Activated CD4-positive, alpha-beta T cell treated with anti-CD3 and anti-CD28 coated beads, Interleukin-2, amount 50 U/mL, for 48 hours (primary cell): ENCODE data around the gene PLCB3.

ENCODE experiments used
- DNase-seq, 2 experiments: peaks; one replicate each; pipeline ENCODE4 v3.0.0-alpha.2; 2020

PLCB3 gene

DNA sequence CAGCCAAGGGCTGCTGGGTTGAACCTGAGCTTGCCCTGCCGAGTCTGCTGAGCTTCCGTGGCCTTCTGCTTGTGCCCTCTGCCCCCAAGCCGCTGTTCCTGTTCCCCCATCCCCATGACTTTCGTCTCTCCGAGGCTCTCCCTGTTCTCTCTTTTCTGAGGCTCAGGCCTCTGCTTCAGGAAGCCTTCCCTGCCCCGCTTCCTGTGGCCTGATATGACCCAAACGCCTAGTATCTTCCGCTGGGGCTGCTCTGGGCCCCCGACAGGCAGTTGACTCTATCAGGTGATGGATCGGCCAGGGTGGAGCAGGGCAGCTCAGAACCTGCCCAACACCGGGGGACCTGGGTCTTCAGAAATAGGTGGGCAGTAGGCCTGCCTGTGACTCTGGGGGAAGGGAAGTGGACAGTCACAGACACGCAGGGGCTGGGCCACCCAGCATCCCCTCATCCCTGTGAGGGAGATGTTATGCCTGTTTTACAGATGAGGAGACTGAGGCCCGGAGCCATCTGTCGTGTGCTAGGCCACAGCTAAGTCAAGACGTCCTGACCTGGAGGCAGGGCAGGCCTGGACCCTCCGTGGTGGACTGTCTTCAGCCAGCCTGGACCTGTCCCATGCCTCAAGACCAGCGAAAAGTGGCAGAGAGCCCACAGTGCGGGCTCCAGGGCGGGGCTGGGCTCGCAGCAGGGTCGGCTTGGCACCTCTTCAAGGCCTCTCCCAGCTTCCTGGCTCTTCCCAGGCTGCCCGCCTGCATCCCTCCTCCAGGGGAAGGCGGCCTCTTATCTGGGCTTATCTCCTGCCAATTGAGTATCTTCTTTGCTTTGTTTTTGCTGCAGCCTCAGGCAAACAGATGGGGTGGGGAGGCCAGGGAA is 16.9 kb downstream of the PLCB3 start:
- DNase-seq, result peak in 1 of 2 experiments; percentile 11

DNA sequence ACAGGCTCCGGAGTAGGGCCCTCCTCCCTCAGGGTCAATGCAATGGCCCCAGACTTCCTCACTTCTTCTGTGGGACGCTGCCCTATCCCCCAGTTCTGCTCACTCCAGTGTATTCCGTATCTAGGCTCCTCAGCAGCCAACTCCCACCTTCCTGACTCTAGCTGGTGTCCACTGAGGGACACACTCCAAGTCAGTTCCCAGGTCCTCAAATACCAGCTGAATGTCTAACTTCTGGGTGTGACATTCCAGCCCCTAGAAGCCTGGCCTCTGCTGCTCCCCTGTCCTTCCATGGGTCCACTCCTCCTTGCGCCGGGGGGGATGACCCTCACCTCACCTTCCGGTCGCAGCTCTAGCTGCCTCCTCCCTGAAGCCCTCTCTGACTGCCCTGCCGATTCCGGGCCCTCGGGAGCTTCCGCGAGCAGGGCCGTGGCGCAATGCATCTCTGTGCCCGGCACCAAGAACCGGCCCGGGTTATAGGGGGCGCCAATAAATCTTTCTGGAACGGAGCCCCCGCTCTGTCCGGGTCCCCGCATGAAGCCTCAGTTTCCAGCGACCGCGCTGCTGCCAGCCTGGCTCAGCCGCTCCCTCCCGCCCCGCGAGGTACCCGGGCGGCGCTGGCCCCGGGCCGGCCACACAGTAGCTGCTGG is 17.7 kb downstream of the PLCB3 start:
- peak; percentile 56 to 60 for DNase-seq

DNA sequence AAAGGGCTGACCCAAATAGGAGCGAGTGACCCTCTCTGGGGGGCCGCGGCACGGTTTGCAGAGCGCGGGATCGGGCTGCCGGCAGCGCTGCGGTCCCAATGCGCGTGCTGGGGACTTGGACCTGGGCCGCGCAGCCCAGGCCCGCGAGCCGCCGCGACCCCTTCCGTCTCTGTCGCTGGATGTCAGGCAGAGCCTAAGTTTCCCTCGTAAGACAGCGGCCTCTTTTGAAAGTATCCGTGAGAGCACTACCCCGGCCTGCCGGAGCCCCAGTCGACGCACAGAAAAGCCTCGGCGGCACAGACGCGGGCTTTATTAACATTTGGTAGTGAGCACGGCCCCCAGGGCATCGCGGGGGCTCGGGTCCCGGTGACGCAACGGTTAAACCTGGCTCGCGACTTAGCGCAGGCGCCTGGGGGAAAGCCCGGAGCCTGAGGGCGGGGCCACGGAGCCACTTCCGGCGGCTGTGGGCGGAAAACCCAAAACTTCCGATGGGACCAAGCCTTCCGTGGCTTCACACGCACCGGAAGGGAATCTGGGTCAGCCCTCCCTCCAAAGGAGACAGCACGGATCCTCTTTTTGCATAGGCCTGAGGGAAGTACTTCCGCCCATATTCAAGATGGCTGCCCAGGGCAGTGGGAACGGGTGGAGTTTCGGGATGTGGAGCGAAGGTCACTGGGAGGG is 18.4 kb downstream of the PLCB3 start:
- peak; percentile 98 to 99 for DNase-seq

DNA sequence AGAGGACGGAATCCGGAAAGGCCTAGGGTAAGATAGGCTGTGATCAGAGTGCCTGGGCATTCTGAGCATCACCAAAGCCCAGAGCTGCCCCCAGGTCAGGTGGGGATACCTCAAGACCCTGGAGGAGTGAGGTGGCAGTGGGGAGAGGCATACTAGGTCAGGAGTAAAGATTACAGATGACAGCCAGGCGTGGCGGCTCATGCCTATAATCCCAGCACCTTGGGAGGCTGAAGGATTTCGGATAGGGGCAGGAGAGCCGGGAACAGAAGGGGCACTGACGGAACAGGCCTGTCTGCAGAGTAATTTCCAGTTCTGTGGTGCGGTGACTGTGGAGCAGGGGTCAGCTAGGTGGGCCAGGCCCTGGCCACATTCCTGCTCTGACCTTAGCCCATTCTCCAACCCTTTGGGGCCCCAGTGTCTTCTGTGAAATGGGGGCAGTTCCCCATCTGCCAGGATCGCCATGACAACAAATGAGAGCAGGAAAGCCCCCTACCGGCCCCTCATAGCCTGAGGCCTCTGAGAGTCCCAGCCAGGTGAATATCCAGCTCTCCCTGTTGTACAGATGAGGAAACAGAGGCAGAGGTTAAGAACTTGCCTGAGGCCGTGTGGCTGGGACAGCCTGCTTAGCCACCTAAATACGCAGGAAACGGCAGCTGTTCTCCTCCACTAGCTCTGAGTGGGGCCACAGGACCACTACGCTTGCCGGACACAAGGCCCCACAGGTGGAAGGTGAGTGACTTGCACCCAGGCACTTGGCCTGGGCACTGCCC is 23.9 kb downstream of the PLCB3 start:
- no peak for DNase-seq

DNA sequence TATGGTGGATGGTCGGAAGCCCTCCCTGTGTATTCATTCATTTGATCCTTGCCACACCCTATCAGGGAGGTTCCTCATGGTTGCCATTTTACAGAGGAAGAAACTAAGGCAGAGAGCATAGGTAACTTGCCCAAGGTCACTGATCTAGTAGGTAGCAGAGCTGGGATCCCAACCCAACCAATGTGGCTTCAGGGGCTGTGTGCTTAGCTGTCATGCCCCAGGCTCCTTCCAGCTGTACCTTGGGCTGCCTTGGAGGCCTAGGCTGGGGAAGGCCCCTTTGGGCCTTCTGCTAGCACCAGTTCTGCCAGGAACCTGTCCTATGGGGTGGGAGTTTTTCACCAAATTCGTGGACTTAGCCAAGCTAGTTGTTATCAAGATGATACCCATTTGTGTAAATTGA is 24.5 kb downstream of the PLCB3 start:
- no peak for DNase-seq

DNA sequence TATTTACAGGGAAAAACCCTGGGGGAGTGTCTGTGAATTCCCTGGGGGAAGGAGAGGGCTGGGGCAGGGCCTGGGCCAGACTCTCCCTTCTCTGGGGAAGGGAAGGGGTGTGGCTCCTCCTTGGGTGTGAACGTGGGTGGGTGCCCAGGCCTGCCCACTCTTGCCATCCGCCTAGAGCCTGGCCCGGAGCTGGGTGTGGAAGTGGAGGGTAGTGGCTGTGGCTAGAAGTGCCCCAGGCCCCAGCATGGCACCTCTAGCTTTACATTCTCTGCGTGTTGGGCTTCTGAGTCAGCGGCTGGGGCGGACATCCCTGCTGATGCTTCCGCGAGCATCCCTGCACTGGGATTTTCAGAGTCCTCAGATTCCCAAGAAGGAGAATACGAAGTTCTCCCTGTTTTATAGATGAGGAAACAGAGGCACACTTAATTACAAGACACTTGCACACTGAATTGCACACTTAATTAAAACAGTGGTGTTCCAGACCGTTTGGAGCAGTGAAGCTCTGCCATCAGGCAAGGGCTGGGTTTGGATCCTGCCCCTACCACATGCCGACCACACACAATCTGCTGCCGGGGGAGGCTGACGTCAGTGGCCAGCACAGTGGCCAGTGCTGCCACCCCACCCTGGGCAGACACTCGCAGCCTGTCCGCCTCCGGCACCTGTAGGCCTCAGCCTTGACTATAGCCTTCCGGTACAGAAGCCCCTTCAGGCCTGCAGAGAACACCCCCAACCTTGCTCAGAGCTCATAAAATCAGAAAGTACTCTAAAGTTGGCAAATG is 25.5 kb downstream of the PLCB3 start:
- no peak for DNase-seq

DNA sequence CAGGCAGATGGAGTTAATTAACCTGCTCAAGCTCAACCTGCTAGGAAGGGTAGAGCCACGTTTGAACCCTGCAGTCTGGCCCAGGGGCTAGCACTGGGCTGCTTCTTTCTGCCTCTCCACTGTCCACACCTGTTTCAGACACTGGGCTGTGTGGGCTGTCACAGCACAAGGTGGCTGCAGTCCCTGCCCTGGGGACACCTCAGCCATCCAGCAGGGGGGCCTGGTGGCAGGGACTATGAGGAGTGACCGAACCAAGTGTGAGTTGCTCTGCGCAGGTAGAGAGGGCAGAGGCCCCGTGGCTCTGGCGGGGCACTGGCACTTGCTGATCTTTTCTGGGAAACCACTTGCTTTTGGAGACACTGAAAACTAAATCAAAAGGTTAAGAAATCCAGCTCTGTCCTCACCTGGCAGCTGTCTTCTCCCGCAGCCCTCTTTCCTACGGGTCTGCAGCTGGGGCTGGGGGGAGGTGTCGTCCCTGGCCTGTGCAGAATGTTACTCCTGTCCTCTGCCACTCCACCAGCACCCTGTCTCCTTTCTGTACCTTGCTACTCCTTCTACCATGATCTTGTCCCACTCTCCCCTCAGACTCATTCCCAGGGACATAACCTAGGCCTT is 27.4 kb downstream of the PLCB3 start:
- no peak for DNase-seq

DNA sequence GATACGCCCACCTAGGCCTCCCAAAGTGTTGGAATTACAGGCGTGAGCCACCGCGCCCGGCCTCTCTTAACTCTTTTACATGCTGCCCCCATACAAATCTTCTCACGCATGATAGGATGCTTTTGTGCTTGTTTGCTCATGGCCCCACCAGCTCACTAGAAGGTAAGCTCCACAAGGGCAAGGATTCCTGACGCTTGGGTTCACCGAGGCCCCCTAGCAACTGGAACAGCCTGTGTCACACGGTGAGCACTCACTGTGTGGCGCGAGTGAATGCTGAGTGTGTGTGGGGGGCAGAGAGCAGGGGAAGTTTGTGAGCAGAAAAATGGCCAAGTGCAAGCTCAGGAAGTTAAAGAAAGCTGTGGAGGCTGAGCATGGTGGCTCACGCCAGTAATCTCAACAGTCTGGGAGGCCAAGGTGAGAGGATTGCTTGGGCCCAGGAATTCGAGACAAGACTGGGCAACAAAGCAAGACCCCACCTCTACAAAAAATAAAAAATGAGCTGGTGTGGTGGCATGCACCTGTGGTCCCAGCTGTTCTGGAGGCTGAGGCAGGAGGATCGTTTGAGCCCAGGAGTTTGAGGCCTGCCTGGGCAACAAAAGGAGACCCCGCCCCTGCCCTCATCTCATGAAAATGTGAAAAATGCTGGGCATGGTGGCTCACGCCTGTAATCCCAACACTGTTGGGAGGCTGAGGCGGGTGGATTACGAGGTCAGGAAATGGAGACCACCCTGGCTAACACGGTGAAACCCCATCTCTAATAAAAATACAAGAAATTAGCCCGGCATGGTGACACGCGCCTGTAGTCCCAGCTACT is 30.8 kb downstream of the PLCB3 start:
- DNase-seq, result no peak

DNA sequence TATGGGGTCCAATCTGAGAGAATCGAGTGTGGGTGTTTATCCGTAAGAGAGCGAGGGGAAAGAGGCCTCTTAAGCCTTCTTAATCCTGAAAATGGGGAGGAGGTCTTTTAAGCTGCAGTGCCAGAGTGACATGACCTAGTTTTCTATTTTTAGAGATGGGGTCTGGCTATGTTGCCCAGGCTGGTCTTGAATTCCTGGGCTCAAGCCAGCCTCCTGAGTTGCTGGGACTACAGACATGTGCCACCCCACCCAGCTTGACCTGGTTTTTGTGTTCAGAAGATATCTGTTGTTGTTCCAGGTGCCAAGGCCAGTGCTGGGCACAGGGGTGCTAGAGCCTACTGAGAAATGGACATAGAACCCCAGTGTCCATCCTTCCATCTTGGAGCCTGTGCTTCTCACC is 31.8 kb downstream of the PLCB3 start:
- DNase-seq, result no peak

DNA sequence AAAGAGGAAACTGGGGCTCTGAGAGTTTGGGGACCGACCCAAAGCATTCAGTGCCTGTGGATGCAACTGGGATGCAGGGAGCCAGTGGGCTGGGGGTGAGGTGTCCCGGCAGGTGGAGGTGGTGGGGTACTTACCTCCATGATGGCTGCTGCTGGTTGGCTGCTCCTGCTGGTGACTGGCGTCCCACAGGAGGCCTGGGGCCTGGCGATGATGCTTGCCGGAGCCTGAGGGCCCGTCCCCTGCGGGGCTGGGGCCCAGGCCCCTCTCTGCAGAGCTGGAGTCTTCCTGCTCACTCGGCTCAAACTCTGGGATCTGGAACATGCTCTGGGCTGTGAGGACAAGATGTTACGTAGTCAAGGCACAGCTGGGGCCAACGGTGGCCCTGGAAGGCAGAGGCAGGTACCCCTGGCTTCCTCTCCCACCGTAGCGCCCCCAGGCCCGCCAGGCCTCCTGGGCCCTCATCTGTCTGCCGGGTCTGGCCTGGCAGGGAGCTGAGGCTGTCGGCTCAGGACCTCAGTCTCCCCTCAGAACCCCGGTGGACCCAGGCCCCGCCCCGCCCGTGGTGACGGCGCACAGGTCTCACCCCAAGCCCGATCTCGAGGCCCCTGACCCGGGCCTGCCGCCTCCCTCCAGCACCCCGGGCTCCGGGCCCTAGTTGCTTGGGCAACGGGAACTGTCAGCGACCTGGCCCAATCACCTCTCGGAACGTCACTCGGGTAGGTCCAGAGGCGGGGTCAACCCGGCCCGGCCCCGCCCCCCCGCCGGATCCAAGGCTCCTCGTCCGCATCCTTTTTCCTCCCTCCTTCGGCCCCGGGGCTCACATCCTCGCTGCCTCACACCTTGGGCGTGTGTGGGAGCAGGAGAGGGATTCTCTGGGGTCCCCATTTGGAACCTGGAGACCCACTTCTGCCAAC is 33.0 kb downstream of the PLCB3 start, which contains the start of gene BAD:
Gene BAD, minus strand, starts transcription at position 618 of the 914 bp plus-strand sequence. Its CDS starts 297 bp downstream, at position 321.
- peak; percentile 95 for DNase-seq

DNA sequence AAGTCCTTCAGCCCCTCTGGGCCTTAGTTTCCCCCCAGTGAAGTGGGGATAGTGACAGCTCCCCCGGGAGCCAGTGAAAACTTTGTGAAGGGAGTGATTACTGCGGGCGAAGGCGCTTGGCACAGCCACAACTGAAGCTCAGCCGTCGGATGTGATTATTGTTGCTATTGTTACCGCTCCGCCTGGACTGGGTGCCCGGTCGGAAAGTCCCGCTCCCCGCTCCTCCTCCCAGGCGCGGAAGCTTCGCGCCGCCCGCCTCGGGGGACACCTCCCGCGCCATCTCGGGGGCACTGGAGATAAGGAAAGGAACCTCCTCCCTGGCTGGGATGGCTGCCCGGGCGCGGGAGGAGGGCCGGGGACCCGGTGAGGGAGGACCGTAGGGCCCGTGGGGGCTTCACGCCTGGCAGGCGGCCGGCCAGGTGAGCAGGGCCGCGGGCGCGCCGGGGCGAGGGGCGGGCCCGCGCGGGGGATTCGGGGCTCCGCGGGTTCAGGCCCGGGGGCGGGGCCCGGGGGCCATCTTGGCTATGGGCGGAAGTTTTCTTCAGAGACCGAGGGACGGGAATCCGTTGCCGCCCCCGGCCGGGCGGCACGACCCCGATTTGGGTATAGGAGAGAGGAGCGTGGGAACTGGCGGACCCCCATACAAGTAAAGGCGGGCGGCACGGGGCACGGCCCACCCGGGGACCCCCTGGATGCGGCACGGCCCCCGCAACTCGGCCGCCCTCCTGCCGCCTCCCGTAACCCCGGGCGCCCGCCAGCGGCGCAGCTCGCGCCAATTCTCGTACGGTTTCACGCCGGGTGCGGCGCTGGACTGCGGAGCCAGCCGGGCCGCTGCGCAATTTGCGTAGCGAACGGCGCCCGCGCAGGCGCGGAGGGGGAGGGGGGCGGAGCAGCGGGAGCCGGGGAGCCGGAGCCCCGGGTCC is 33.9 kb downstream of the PLCB3 start, which contains the start of gene GPR137:
Gene GPR137, plus strand, starts transcription at position 887 of the 923 bp plus-strand sequence. CDS start 677 bp downstream, outside the sequence.
- DNase-seq, result peak; percentile 89 to 91

DNA sequence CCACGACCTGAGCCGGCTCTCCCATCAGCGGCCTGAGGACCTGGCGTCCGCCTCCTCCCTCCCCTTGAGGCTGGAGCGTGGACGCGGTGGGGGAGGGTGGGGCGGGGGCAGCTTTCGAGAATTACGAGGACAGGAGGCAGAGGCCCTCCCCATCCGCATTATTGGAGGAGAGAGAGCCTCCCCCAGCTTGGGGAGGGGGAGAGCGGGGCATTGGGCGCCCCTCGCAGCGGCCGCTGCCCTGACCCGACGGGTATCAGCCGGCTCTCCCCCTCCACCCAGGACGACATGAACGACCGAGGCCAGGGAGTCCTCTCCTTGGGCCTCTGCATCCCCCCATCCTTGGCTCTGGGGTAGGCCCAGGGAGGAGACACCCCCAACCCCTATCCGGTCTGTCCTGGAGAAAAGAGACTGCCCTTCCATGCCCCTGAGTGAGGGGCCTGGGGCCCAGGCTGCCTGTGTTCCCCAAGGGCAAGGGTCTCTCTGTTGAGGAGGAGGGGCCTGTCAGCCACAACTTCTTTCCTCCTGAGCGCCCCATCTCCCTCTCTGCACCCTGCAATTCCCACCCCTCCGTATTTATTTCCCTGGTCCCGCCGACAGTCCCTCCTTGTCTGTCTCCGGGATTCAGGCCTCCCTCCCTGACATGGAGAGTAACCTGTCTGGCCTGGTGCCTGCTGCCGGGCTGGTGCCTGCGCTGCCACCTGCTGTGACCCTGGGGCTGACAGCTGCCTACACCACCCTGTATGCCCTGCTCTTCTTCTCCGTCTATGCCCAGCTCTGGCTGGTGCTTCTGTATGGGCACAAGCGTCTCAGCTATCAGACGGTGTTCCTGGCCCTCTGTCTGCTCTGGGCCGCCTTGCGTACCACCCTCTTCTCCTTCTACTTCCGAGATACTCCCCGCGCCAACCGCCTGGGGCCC is 34.8 kb downstream of the PLCB3 start:
- DNase-seq, result peak in 1 of 2 experiments; percentile 38

DNA sequence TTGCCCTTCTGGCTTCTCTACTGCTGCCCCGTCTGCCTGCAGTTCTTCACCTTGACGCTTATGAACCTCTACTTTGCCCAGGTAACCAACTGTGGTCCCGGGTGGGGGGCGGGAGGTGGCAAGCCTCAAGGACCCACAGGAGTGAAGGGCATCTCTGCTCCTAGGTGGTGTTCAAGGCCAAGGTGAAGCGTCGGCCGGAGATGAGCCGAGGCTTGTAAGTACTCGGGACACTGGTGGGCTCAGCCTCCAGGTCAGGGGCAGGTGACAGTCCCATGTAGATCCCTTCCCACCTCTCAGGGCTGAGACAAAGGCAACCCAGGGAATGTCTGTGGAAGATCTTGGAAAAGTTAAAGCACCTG is 35.5 kb downstream of the PLCB3 start:
- DNase-seq, result no peak

DNA sequence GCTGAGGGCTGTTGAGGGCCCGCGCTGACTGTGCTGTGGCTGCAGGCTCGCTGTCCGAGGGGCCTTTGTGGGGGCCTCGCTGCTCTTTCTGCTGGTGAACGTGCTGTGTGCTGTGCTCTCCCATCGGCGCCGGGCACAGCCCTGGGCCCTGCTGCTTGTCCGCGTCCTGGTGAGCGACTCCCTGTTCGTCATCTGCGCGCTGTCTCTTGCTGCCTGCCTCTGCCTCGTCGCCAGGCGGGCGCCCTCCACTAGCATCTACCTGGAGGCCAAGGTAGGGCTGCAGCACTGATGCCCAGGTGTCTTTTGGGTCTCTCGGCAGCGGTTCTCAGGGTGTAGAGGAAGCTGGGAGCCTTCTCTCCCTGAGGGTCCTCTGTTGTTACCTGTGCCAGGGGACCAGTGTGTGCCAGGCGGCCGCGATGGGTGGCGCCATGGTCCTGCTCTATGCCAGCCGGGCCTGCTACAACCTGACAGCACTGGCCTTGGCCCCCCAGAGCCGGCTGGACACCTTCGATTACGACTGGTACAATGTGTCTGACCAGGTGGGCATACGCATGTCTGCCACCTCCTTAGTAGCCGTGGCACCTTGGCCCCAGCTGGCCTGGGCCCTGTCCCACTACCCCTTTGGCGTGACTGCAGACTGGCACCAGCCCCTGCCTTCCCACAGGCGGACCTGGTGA is 36.5 kb downstream of the PLCB3 start:
- no peak for DNase-seq

DNA sequence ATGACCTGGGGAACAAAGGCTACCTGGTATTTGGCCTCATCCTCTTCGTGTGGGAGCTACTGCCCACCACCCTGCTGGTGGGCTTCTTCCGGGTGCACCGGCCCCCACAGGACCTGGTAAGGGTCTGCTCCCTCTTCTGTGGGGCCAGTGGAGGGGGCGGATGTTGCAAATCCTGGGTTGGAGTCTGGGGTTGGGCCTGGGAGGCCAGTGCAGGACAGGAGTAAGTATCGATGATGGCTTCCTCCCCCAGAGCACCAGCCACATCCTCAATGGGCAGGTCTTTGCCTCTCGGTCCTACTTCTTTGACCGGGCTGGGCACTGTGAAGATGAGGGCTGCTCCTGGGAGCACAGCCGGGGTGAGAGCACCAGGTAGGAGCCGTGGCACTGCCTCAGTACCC is 37.0 kb downstream of the PLCB3 start:
- DNase-seq, result no peak

DNA sequence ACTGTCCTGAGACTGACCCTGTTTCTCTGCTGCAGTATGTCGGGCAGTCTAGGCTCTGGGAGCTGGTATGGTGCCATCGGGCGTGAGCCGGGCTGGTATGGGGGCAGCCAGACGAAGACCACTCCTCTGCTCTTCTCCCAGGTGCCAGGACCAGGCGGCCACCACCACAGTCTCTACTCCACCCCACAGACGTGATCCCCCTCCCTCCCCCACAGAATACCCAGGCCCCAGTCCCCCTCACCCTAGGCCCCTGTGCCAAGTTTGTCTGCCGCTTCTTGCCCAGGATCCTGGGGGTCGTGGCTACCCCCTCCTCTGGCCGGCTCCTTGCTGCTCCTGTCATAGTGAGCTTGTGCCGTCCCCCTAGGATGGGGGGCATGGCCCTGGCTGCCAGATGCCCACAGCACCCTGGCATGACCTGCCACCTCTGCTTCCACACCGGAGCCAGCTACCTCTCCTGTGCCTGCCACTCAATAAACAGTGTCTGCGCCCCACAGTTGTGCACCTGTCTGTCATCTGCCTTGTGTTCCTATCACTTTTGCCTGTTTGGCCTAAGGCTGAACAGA is 37.8 kb downstream of the PLCB3 start:
- DNase-seq, result no peak
